Esophagus muscularis mucosa (tissue), 4 donors: ENCODE measurements around the gene ZNF546. TPM values are rescaled to one million over a fixed set of nuclear protein-coding genes. Genes with fewer than 3 reads are reported as not detected.
A peak's percentile ranks its signal among the peaks of the same experiment; 100 is the strongest.

Experiments
- DNase-seq: peaks from one replicate; pipeline ENCODE4 v3.0.0-alpha.2; 2017; ENCODE audit errors: extremely low spot score
- H3K27ac ChIP-seq, 4 donors: fragments of 200-600 bp; sonication (generic); replicated peaks in 1 of 4; 1 replicate in 3 of 4; 2 replicates in 1 of 4; pipeline ENCODE4 v1.5.1; 2016 to 2019; ENCODE audit warnings: mild to moderate bottlenecking in 1 of 4
- H3K27me3 ChIP-seq, 4 donors: fragments of 200-600 bp; sonication (generic); one replicate each; pipeline versions ENCODE4 v1.5.1 to v1.6.0; 2016 to 2019
- H3K36me3 ChIP-seq, 4 donors: fragments of 200-600 bp; sonication (generic); one replicate each; pipeline ENCODE4 v1.5.1; 2016 to 2019
- H3K4me1 ChIP-seq, 4 donors: fragments of 200-600 bp; sonication (generic); one replicate each; pipeline ENCODE4 v1.5.1; 2016 to 2019
- H3K4me3 ChIP-seq, 4 donors: fragments of 200-600 bp; sonication (generic); 1 replicate in 2 of 4; 2 replicates in 2 of 4; pipeline ENCODE4 v1.5.1; 2016 to 2019; ENCODE audit warnings: mild to moderate bottlenecking in 4 of 4, moderate library complexity in 1 of 4
- H3K9me3 ChIP-seq, 4 donors: fragments of 200-600 bp; sonication (generic); 1 replicate in 3 of 4; 2 replicates in 1 of 4; pipeline ENCODE4 v1.5.1; 2016 to 2019
- CTCF ChIP-seq, 3 experiments: fragments of 200-600 bp in 2 of 3; fragments of 450-650 bp in 1 of 3; sonication (generic) in 2 of 3; IDR thresholded peaks; one replicate each; pipeline ENCODE4 v1.5.1; 2017 to 2019; ENCODE audit warnings: antibody characterized with exemption in 3 of 3, mild to moderate bottlenecking in 2 of 3, moderate library complexity in 1 of 3
- EP300 ChIP-seq: sonication (generic); formaldehyde crosslinking; IDR thresholded peaks from one replicate; pipeline ENCODE4 v1.6.1; 2017; ENCODE audit warnings: antibody characterized with exemption
- POLR2A ChIP-seq: fragments of 450-650 bp; IDR thresholded peaks from one replicate; pipeline ENCODE4 v1.6.1; 2017; ENCODE audit warnings: antibody characterized with exemption, moderate library complexity, mild to moderate bottlenecking, low read depth
- POLR2AphosphoS5 ChIP-seq, 2 donors: sonication (generic); formaldehyde crosslinking; IDR thresholded peaks; one replicate each; pipeline ENCODE4 v1.6.1; 2017; ENCODE audit warnings: antibody characterized with exemption in 2 of 2
- WGBS: methylation state at CpG from one replicate; pipeline ENCODE4 v1.1.5; 2018; 5-methylcytosine and 5-hydroxymethylcytosine counted together
- intact Hi-C: fragments of 100-400 bp; cut with DNase I; formaldehyde crosslinking; loops from one replicate; pipeline ENCODE4 v1.15.1; 2023
- total RNA-seq, 4 donors: library from RNA; depleted of rRNA; stranded (reverse); fragments of >200 nt; gene quantifications; one replicate each; pipeline versions ENCODE4 v1.1.0 to v1.2.1, GENCODE V29; 2016

Gene ZNF546
- total RNA-seq, 4 donors from 2014 or later: 3.6 to 8.5 (median 5.5) TPM

- Histone ChIP-seq H3K4me1 (peaks cover 15 to 22% (median 18%) of the 10 kb centered on the region in 4 donors), H3K9me3 (no peaks in the 10 kb centered on the region), H3K27me3 (no peaks in the 10 kb centered on the region), H3K36me3 (peaks cover 0 to 14% (median 4%) of the 10 kb centered on the region in 4 donors), H3K27ac (peak overlapping the region; percentile 78 to 92 (median 88)), H3K4me3 (peak overlapping the region; percentile 57 to 78 (median 66))
- no peak for DNase-seq
- 10% methylated on average over 19 of the region's 19 CpGs for WGBS
- TF ChIP-seq POLR2A (no peak), POLR2AphosphoS5 (IDR thresholded peaks at IDR 0.05) (no peak), CTCF (IDR thresholded peaks at IDR 0.05) (no peak), EP300 (no peak)
- intact Hi-C loops: no loop called here
These were observed 546 bp upstream of the ZNF546 start for GRCh38 chr19:39996218-39996810.

- peaks cover 0 to 15% (median 4%) of the 10 kb centered on the region in 4 donors for H3K36me3 ChIP-seq
- intact Hi-C loops: no loop called here
- no peak for DNase-seq
- peaks cover 15 to 22% (median 18%) of the 10 kb centered on the region in 4 donors for H3K4me1 ChIP-seq
- WGBS: 78% methylated on average over 5 of the region's 5 CpGs
- peak overlapping the region; percentile 78 to 92 (median 88) for H3K27ac ChIP-seq
- TF ChIP-seq CTCF (IDR thresholded peaks at IDR 0.05) (no peak), EP300 (no peak), POLR2A (no peak), POLR2AphosphoS5 (IDR thresholded peaks at IDR 0.05) (no peak)
- no peaks in the 10 kb centered on the region for H3K9me3 ChIP-seq
- H3K4me3 ChIP-seq: peak overlapping the region; percentile 57 to 78 (median 66)
- no peaks in the 10 kb centered on the region for H3K27me3 ChIP-seq
These were observed 867 bp downstream of the ZNF546 start for GRCh38 chr19:39997638-39998216.

GRCh38 chr19:39998501-39998900 lies 1.6 kb downstream of the ZNF546 start:
- H3K4me1 ChIP-seq: peaks cover 15 to 22% (median 18%) of the 10 kb centered on the region in 4 donors
- TF ChIP-seq POLR2AphosphoS5 (IDR thresholded peaks at IDR 0.05) (no peak), CTCF (IDR thresholded peaks at IDR 0.05) (no peak), EP300 (no peak), POLR2A (no peak)
- no peak overlapping the region for H3K4me3 ChIP-seq
- no peak for DNase-seq
- no peak overlapping the region for H3K27ac ChIP-seq
- 76% methylated on average over 4 of the region's 4 CpGs for WGBS
- no peaks in the 10 kb centered on the region for H3K9me3 ChIP-seq
- peaks cover 0 to 15% (median 4%) of the 10 kb centered on the region in 4 donors for H3K36me3 ChIP-seq
- intact Hi-C loops: no loop called here
- no peaks in the 10 kb centered on the region for H3K27me3 ChIP-seq

GRCh38 chr19:40005691-40006272 lies 8.9 kb downstream of the ZNF546 start:
- intact Hi-C loops: loop anchor here (5.0 kb wide), 1 partner anchor 77 kb away; no protein-coding TSS in a partner anchor
- WGBS: 81% methylated on average over 4 of the region's 4 CpGs
- Histone ChIP-seq H3K4me3 (no peak overlapping the region), H3K27me3 (no peaks in the 10 kb centered on the region), H3K9me3 (peaks cover 0 to 11% (median 2%) of the 10 kb centered on the region in 4 donors), H3K27ac (no peak overlapping the region), H3K36me3 (peaks cover 26 to 54% (median 39%) of the 10 kb centered on the region in 4 donors), H3K4me1 (peaks cover 0 to 16% (median 5%) of the 10 kb centered on the region in 4 donors)
- TF ChIP-seq POLR2A (no peak), CTCF (IDR thresholded peaks at IDR 0.05) (no peak), EP300 (no peak), POLR2AphosphoS5 (IDR thresholded peaks at IDR 0.05) (no peak)
- DNase-seq: no peak
